AG04449 (cell line): ENCODE measurements around the gene CXCL8.
A peak's percentile ranks its signal among the peaks of the same experiment; 100 is the strongest.

Experiments
- CTCF ChIA-PET: fragments of 350-600 bp; formaldehyde crosslinking; extraction: SDS; loops from one replicate; lab custom pipeline; 2021; ENCODE audit warnings: antibody characterized with exemption; lab: Yijun Ruan, JAX
- POLR2A ChIA-PET: fragments of 400-600, 350-600 bp; formaldehyde crosslinking; extraction: SDS; loops from one replicate; lab custom pipeline; 2020; ENCODE audit warnings: antibody characterized with exemption, inconsistent platforms; lab: Yijun Ruan, JAX
- DNase-seq: peaks from one replicate; pipeline ENCODE4 v3.0.0-alpha.2; 2010; ENCODE audit warnings: low read depth, low spot score
- H3K4me3 ChIP-seq: 2 replicates; pipeline ENCODE4 v1.5.1; 2011; ENCODE audit warnings: low read depth, mild to moderate bottlenecking, control low read depth, low read length
- CTCF ChIP-seq: IDR thresholded peaks from one replicate; pipeline ENCODE4 v1.5.1; 2011; ENCODE audit warnings: mild to moderate bottlenecking, moderate library complexity, low read length, control low read depth, inconsistent platforms; ENCODE audit not compliant: insufficient read depth; ENCODE audit errors: missing control alignments

CXCL8 gene

GRCh38 chr4:73721909-73722308 is 18.5 kb upstream of the CXCL8 start:
- no peak for TF ChIP-seq CTCF
- DNase-seq = no peak
- CTCF ChIA-PET = interaction anchor here (0.8 to 3.7 kb wide), 5 partner anchors 8 to 28 kb away, joined by 3 to 30 read pairs (median 3); no protein-coding TSS in a partner anchor
- POLR2A ChIA-PET = interaction anchor here (0.9 to 1.0 kb wide), 2 partner anchors 10 to 17 kb away, joined by 3 to 5 read pairs; no protein-coding TSS in a partner anchor
- no peak overlapping the region for H3K4me3 ChIP-seq

GRCh38 chr4:73723023-73723422 is 17.3 kb upstream of the CXCL8 start:
- ChIA-PET CTCF (no interaction called here), POLR2A (no interaction called here)
- no peak for TF ChIP-seq CTCF
- DNase-seq = no peak
- no peak overlapping the region for H3K4me3 ChIP-seq

GRCh38 chr4:73723928-73724327 is 16.4 kb upstream of the CXCL8 start:
- ChIA-PET POLR2A (no interaction called here), CTCF (no interaction called here)
- TF ChIP-seq CTCF = no peak
- DNase-seq = no peak
- H3K4me3 ChIP-seq = no peak overlapping the region

GRCh38 chr4:73725510-73725909 is 14.9 kb upstream of the CXCL8 start:
- CTCF ChIA-PET = interaction anchor here (1.0 to 1.7 kb wide), 3 partner anchors 13 to 63 kb away, joined by 3 to 5 read pairs (median 3); no protein-coding TSS in a partner anchor
- no peak for TF ChIP-seq CTCF
- H3K4me3 ChIP-seq = no peak overlapping the region
- no peak for DNase-seq
- POLR2A ChIA-PET = no interaction called here

GRCh38 chr4:73725985-73726384 is 14.4 kb upstream of the CXCL8 start:
- CTCF ChIA-PET = interaction anchor here (1.0 to 2.5 kb wide), 5 partner anchors 10 to 408 kb away, joined by 3 to 8 read pairs (median 3); no protein-coding TSS in a partner anchor

GRCh38 chr4:73727685-73728084 is 12.7 kb upstream of the CXCL8 start:
- no peak for DNase-seq
- POLR2A ChIA-PET = no interaction called here
- TF ChIP-seq CTCF = no peak
- CTCF ChIA-PET = interaction anchor here (0.8 to 2.5 kb wide), 9 partner anchors 9 to 406 kb away, joined by 3 to 9 read pairs (median 4); partner anchors contain the start of gene CXCL2
- no peak overlapping the region for H3K4me3 ChIP-seq

More at GRCh38 chr4:73725985-73726384, 14.4 kb upstream of the CXCL8 start:
- POLR2A ChIA-PET = no interaction called here
- no peak overlapping the region for H3K4me3 ChIP-seq
- peak; percentile 74 for DNase-seq
- TF ChIP-seq CTCF = no peak
